KMS-11 (cell line): ENCODE results near the gene PRKCE.

Experiments
- H2AFZ ChIP-seq: fragments of 200-600 bp; sonication (generic); 2 replicates; pipeline ENCODE4 v1.6.1; 2016; ENCODE audit warnings: antibody characterized with exemption, mixed run types, low read depth
- H3K27ac ChIP-seq: fragments of 200-600 bp; sonication (generic); 2 replicates; pipeline ENCODE4 v1.6.1; 2016; ENCODE audit warnings: mild to moderate bottlenecking, mixed run types
- H3K27me3 ChIP-seq: fragments of 200-600 bp; sonication (generic); 2 replicates; pipeline ENCODE4 v1.6.1; 2017; ENCODE audit warnings: mild to moderate bottlenecking, low read depth, mixed run types, moderate library complexity; ENCODE audit not compliant: insufficient read depth
- H3K36me3 ChIP-seq: fragments of 200-600 bp; sonication (generic); 2 replicates; pipeline ENCODE4 v1.6.1; 2017; ENCODE audit warnings: mild to moderate bottlenecking, mixed run types; ENCODE audit not compliant: insufficient read depth
- H3K4me1 ChIP-seq: fragments of 200-600 bp; sonication (generic); 2 replicates; pipeline ENCODE4 v1.6.1; 2016; ENCODE audit warnings: mild to moderate bottlenecking, low read depth, mixed run types; ENCODE audit not compliant: poor library complexity, severe bottlenecking
- H3K4me2 ChIP-seq: fragments of 200-600 bp; sonication (generic); 2 replicates; pipeline ENCODE4 v1.7.0; 2016; ENCODE audit warnings: mild to moderate bottlenecking, mixed run types
- H3K4me3 ChIP-seq: fragments of 200-600 bp; sonication (generic); IDR thresholded peaks from 2 replicates; pipeline ENCODE4 v1.6.1; 2017; ENCODE audit warnings: low read depth, low read length, mixed read lengths; ENCODE audit not compliant: insufficient read depth
- H3K79me2 ChIP-seq: fragments of 200-600 bp; sonication (generic); 2 replicates; pipeline ENCODE4 v1.6.1; 2016; ENCODE audit warnings: low read depth, mixed run types; ENCODE audit not compliant: insufficient read depth
- H3K9ac ChIP-seq: fragments of 200-600 bp; sonication (generic); 2 replicates; pipeline ENCODE4 v1.6.1; 2016; ENCODE audit warnings: mild to moderate bottlenecking, mixed run types
- H4K20me1 ChIP-seq: fragments of 200-600 bp; sonication (generic); 2 replicates; pipeline ENCODE4 v1.6.1; 2016; ENCODE audit warnings: mild to moderate bottlenecking, mixed run types; ENCODE audit not compliant: insufficient read depth
- TF ChIP-seq, protein P1 (sequence below): fragments of 200-600 bp; sonication (generic); conservative IDR thresholded peaks from 2 replicates; pipeline ENCODE4 v1.6.1; 2017; ENCODE audit warnings: low read depth, mild to moderate bottlenecking, antibody characterized with exemption, low read length, moderate library complexity, mixed read lengths

Gene PRKCE

DNA sequence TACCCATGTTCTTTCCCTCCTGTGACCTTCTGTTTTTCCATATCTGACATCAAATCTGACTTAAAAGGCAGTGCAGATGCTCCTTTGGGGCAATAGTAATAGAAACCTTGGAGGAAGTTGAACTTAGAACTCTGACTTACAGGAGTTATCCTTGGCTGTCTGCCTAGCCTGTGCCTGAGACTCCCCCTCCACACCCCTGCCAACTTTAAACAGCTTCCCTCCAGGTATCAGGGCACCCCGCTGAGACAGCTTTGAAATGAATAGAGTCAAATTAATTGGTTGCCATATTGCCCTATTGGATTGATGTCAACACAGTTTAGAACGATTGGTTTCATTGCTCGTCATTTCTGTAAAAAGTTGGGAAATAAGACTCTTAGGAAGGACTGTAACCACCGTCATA, 322.0 kb downstream of the PRKCE start:
- TF ChIP-seq, protein P1, sequence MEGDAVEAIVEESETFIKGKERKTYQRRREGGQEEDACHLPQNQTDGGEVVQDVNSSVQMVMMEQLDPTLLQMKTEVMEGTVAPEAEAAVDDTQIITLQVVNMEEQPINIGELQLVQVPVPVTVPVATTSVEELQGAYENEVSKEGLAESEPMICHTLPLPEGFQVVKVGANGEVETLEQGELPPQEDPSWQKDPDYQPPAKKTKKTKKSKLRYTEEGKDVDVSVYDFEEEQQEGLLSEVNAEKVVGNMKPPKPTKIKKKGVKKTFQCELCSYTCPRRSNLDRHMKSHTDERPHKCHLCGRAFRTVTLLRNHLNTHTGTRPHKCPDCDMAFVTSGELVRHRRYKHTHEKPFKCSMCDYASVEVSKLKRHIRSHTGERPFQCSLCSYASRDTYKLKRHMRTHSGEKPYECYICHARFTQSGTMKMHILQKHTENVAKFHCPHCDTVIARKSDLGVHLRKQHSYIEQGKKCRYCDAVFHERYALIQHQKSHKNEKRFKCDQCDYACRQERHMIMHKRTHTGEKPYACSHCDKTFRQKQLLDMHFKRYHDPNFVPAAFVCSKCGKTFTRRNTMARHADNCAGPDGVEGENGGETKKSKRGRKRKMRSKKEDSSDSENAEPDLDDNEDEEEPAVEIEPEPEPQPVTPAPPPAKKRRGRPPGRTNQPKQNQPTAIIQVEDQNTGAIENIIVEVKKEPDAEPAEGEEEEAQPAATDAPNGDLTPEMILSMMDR, result no peak
- Histone ChIP-seq H2AFZ (no peak overlapping the region), H3K4me2 (no peak overlapping the region), H3K4me1 (no peaks in the 10 kb centered on the region), H3K27ac (no peak overlapping the region), H3K9ac (no peak overlapping the region), H3K36me3 (no peaks in the 10 kb centered on the region), H4K20me1 (no peaks in the 10 kb centered on the region), H3K79me2 (no peaks in the 10 kb centered on the region), H3K27me3 (no peaks in the 10 kb centered on the region), H3K4me3 (no peak overlapping the region)

DNA sequence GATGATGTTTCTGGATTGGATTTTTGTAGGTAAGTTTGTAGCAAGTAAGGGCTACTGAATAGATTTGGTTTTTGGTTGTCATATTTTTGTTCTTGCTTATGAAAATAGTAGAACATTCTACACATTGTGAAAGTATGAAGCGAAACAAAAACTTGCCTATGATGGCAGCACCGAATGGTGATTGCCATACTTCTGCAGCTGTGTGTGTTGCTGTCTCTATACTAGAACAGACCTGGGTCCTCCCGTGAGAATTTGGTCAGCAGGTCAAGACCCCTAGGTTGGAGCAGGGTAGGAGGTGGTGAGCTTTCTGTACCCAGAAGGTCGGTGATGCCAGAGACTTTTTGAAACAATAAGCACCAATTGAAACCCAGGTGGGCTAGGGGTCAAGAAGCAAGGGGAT, 322.6 kb downstream of the PRKCE start:
- Histone ChIP-seq H4K20me1 (no peaks in the 10 kb centered on the region), H3K27me3 (no peaks in the 10 kb centered on the region), H3K36me3 (no peaks in the 10 kb centered on the region), H3K27ac (no peak overlapping the region), H3K9ac (no peak overlapping the region), H3K79me2 (no peaks in the 10 kb centered on the region), H3K4me3 (no peak overlapping the region), H3K4me1 (no peaks in the 10 kb centered on the region), H2AFZ (no peak overlapping the region), H3K4me2 (no peak overlapping the region)
- TF ChIP-seq, protein P1, result no peak

DNA sequence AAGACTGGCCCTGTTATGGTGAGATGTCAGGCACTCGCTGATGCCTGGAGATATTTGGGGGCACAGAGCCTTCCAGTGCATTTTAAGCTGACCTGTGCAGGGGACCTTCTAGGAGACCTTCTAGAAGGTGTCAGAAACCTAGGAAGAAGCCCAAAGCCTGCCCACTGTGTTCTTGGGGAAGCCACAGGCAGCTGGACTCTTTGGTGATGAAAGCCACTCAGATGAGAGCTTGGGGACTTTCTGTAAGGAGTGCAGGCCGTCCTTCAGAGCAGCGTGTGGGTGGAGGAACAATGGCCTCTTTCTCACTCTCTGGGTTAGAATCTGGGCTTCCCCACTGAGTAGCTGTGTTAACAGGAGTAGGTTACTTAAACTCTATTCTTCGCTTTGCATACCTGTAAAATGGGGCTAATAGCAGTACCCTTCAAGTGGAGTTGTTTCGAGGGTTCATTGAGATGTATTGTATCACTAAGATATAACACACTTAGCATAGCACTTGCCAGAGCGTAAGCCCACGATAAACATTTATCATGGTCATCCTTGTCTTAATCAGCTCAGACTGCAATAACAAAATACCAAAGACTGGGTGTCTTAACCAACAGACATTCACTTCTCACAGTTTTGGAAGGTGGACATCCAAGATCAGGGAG, 323.4 kb downstream of the PRKCE start:
- Histone ChIP-seq H3K4me2 (no peak overlapping the region), H3K27me3 (no peaks in the 10 kb centered on the region), H3K36me3 (no peaks in the 10 kb centered on the region), H3K79me2 (no peaks in the 10 kb centered on the region), H3K9ac (no peak overlapping the region), H3K4me1 (no peaks in the 10 kb centered on the region), H4K20me1 (no peaks in the 10 kb centered on the region), H3K27ac (no peak overlapping the region), H3K4me3 (no peak overlapping the region), H2AFZ (no peak overlapping the region)
- TF ChIP-seq, protein P1, result no peak

DNA sequence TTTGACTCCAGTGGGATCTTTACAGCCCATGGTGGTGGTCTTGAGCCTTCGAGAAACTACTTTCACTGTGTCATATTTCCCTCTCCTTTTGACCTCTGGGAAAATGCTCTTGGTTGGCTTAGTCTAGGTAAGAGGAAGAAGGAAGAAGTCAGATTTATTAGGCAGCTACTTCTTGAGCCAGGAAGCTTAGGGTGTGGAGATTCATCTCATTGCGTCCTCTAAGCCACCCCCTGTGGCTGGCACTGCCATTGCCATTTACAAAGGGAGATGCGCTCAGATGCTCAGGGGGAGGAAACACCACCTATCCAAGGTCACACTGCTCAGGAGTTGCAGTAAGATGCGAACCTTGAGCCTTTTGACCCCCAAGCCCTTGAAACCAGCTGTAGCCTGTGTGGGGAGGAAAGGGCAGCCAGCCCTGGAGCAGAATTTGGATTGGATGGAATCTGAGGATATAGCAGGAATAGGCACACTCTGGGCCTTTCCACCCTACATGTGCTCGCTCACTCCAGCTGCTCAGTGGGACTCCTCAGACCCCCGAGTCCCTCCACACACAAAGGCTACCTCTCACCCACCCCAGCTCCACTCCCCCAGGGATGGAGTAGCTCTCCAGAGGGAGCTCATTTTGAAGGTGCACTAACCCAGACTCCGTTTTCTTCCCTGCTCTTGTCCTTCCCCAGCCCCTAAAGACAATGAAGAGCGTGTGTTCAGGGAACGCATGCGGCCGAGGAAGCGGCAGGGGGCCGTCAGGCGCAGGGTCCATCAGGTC, 324.5 kb downstream of the PRKCE start:
- H3K27me3 ChIP-seq, result no peaks in the 10 kb centered on the region
- no peaks in the 10 kb centered on the region for H3K4me1 ChIP-seq
- H3K36me3 ChIP-seq, result no peaks in the 10 kb centered on the region
- no peak overlapping the region for H3K27ac ChIP-seq
- no peak overlapping the region for H3K4me2 ChIP-seq
- H3K4me3 ChIP-seq, result no peak overlapping the region
- H2AFZ ChIP-seq, result no peak overlapping the region
- no peaks in the 10 kb centered on the region for H3K79me2 ChIP-seq
- no peaks in the 10 kb centered on the region for H4K20me1 ChIP-seq
- TF ChIP-seq, protein P1, result no peak
- no peak overlapping the region for H3K9ac ChIP-seq
